RWPE1 (cell line): Measurements from ENCODE around the gene CHAF1B.

Source experiments
- CTCF ChIA-PET: fragments of 350-600 bp; sonication (Branson Sonifier 250); formaldehyde crosslinking; extraction: SDS; loops from one replicate; lab custom pipeline; 2021; lab: Yijun Ruan, JAX
- POLR2A ChIA-PET: fragments of 400-600 bp; formaldehyde crosslinking; extraction: SDS; loops from one replicate; lab custom pipeline; 2020; ENCODE audit warnings: antibody characterized with exemption; ENCODE audit not compliant: low non-redundant PET; lab: Yijun Ruan, JAX
- DNase-seq: peaks from one replicate; pipeline ENCODE4 v3.0.0; 2012; ENCODE audit warnings: low spot score
- H3K27ac ChIP-seq: fragments of 450-650 bp; 2 replicates; pipeline ENCODE4 v1.5.1; 2017
- CTCF ChIP-seq: fragments of 450-650 bp; conservative IDR thresholded peaks from 2 replicates; pipeline ENCODE4 v1.5.1; 2017; ENCODE audit warnings: low read depth, mild to moderate bottlenecking

CHAF1B gene

GRCh38 chr21:36411301-36411700 is 26.1 kb downstream of the CHAF1B start:
- H3K27ac ChIP-seq: no peak overlapping the region
- CTCF ChIA-PET: interaction anchor here (0.5 kb wide), 1 partner anchor 423 kb away, joined by 8 read pairs; no protein-coding TSS in a partner anchor
- no peak for TF ChIP-seq CTCF
- no peak for DNase-seq
- POLR2A ChIA-PET: no interaction called here

- POLR2A ChIA-PET: no interaction called here
These were observed 27.7 kb downstream of the CHAF1B start for GRCh38 chr21:36412916-36413315.

GRCh38 chr21:36415375-36415774 is 30.2 kb downstream of the CHAF1B start:
- ChIA-PET CTCF (no interaction called here), POLR2A (no interaction called here)
- no peak overlapping the region for H3K27ac ChIP-seq
- no peak for TF ChIP-seq CTCF
- no peak for DNase-seq

More at GRCh38 chr21:36412916-36413315, 27.7 kb downstream of the CHAF1B start:
- H3K27ac ChIP-seq: peak overlapping the region; percentile 7; the same call in 1 of the 2 replicates
- CTCF ChIA-PET: no interaction called here
- no peak for DNase-seq
- TF ChIP-seq CTCF: no peak

- H3K27ac ChIP-seq: peak overlapping the region; percentile 17; the same call in 1 of the 2 replicates
- ChIA-PET CTCF (interaction anchor here (0.7 to 0.9 kb wide), 4 partner anchors 10 to 212 kb away, joined by 3 to 6 read pairs (median 4); no protein-coding TSS in a partner anchor), POLR2A (no interaction called here)
- no peak for TF ChIP-seq CTCF
- DNase-seq: no peak
These were observed 34.0 kb downstream of the CHAF1B start for GRCh38 chr21:36419241-36419640.

GRCh38 chr21:36419996-36420395 is 34.8 kb downstream of the CHAF1B start:
- peak; percentile 79 for TF ChIP-seq CTCF
- H3K27ac ChIP-seq: peak overlapping the region; percentile 1; the same call in 1 of the 2 replicates
- POLR2A ChIA-PET: no interaction called here
- CTCF ChIA-PET: interaction anchor here (0.7 to 0.9 kb wide), 4 partner anchors 9 to 211 kb away, joined by 3 to 6 read pairs (median 4); no protein-coding TSS in a partner anchor
- DNase-seq: peak; percentile 88

- H3K27ac ChIP-seq: peak overlapping the region; percentile 1; the same call in 1 of the 2 replicates
- no peak for TF ChIP-seq CTCF
- POLR2A ChIA-PET: no interaction called here
- CTCF ChIA-PET: interaction anchor here (0.7 kb wide), 1 partner anchor 39 kb away, joined by 4 read pairs; no protein-coding TSS in a partner anchor
- no peak for DNase-seq
These were observed 35.6 kb downstream of the CHAF1B start for GRCh38 chr21:36420571-36421339.
